ENCODE measurements around the gene MRPL42.
A peak's percentile ranks its signal among the peaks of the same experiment; 100 is the strongest.

The MRPL42 gene

DNA sequence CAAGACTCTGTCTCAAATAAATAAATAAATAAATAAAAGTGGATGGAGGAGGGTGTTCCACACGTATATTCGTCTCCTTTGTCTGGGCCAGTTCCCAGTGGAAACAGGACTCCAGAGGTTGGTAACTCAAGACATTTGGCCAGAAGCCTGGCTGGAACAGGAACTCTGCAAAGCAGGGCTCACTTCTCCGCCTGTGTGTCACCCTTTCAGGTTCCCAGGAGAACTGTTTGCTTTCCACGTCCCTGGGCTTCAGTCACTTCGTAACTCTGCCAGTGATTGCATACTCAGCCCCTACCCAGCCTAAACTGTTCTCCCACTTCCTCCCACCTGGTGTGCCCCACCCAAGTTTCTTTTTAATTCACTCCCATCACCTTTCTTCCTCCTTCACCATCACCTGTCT, 18.5 kb upstream of the MRPL42 start:
- H3K4me3 ChIP-seq (ENCODE audit: extremely low read depth, insufficient read depth, low read length, poor library complexity, severe bottlenecking) = no peak overlapping the region
- no peaks in the 10 kb centered on the region for H3K9me3 ChIP-seq (ENCODE audit: control insufficient read depth, low read length)
- no peaks in the 10 kb centered on the region for H3K36me3 ChIP-seq (ENCODE audit: control insufficient read depth, insufficient read depth, low read length)
- no peaks in the 10 kb centered on the region for H3K4me1 ChIP-seq (ENCODE audit: control insufficient read depth, insufficient read depth, low read length, poor library complexity, severe bottlenecking)
- WGBS, 2 experiments (ENCODE audit: insufficient coverage in 2 of 2) = 87 to 96% methylated on average over 4 to 5 of the region's 5 CpGs
- H3K27ac ChIP-seq (ENCODE audit: low read depth, low read length, severe bottlenecking) = no peak overlapping the region

- Histone ChIP-seq H3K4me1 (ENCODE audit: control insufficient read depth, insufficient read depth, low read length, poor library complexity, severe bottlenecking) (no peaks in the 10 kb centered on the region), H3K36me3 (ENCODE audit: control insufficient read depth, insufficient read depth, low read length) (no peaks in the 10 kb centered on the region), H3K9me3 (ENCODE audit: control insufficient read depth, low read length) (no peaks in the 10 kb centered on the region), H3K4me3 (ENCODE audit: extremely low read depth, insufficient read depth, low read length, poor library complexity, severe bottlenecking) (no peak overlapping the region), H3K27ac (ENCODE audit: low read depth, low read length, severe bottlenecking) (no peak overlapping the region)
- WGBS, 2 experiments (ENCODE audit: insufficient coverage in 2 of 2) = 80% methylated on average over 1 of the region's 1 CpG; no CpG with 5 or more reads in 1 of the 2 experiments
These were observed 18.0 kb upstream of the MRPL42 start for GRCh38 chr12:93449277-93449676.

- Histone ChIP-seq H3K27ac (ENCODE audit: low read depth, low read length, severe bottlenecking) (no peak overlapping the region), H3K36me3 (ENCODE audit: control insufficient read depth, insufficient read depth, low read length) (no peaks in the 10 kb centered on the region), H3K4me3 (ENCODE audit: extremely low read depth, insufficient read depth, low read length, poor library complexity, severe bottlenecking) (no peak overlapping the region), H3K4me1 (ENCODE audit: control insufficient read depth, insufficient read depth, low read length, poor library complexity, severe bottlenecking) (no peaks in the 10 kb centered on the region), H3K9me3 (ENCODE audit: control insufficient read depth, low read length) (no peaks in the 10 kb centered on the region)
- 95 to 100% methylated on average over 2 to 3 of the region's 3 CpGs for WGBS, 2 experiments (ENCODE audit: insufficient coverage in 2 of 2)
These were observed 15.7 kb upstream of the MRPL42 start for GRCh38 chr12:93451423-93452158.

DNA sequence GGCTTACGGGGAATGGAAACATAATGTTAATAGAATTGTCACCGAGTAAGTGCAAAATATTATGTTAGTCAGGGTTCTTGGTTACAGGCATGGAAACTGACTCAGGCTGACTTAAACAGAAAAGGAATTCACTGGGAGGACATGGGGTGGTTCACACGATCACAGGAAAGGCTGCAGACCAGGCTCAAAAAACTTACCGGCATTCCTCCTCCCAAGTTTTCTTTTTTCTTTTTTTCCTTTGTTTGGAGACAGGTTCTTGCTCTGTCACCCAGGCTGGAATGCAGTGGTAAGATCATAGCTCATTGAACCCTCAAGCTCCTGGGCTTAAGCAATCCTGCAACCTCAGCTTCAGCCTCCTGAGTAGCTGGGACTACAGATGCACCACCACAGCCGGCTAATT, 13.7 kb upstream of the MRPL42 start:
- Histone ChIP-seq H3K4me1 (ENCODE audit: control insufficient read depth, insufficient read depth, low read length, poor library complexity, severe bottlenecking) (no peaks in the 10 kb centered on the region), H3K36me3 (ENCODE audit: control insufficient read depth, insufficient read depth, low read length) (no peaks in the 10 kb centered on the region), H3K9me3 (ENCODE audit: control insufficient read depth, low read length) (no peaks in the 10 kb centered on the region), H3K27ac (ENCODE audit: low read depth, low read length, severe bottlenecking) (no peak overlapping the region), H3K4me3 (ENCODE audit: extremely low read depth, insufficient read depth, low read length, poor library complexity, severe bottlenecking) (no peak overlapping the region)
- 86 to 96% methylated on average over 3 to 5 of the region's 5 CpGs for WGBS, 2 experiments (ENCODE audit: insufficient coverage in 2 of 2)

- WGBS, 2 experiments (ENCODE audit: insufficient coverage in 2 of 2) = 88% methylated on average over 1 of the region's 2 CpGs; no CpG with 5 or more reads in 1 of the 2 experiments
- Histone ChIP-seq H3K4me1 (ENCODE audit: control insufficient read depth, insufficient read depth, low read length, poor library complexity, severe bottlenecking) (no peaks in the 10 kb centered on the region), H3K27ac (ENCODE audit: low read depth, low read length, severe bottlenecking) (no peak overlapping the region), H3K9me3 (ENCODE audit: control insufficient read depth, low read length) (no peaks in the 10 kb centered on the region), H3K4me3 (ENCODE audit: extremely low read depth, insufficient read depth, low read length, poor library complexity, severe bottlenecking) (no peak overlapping the region), H3K36me3 (ENCODE audit: control insufficient read depth, insufficient read depth, low read length) (no peaks in the 10 kb centered on the region)
These were observed 11.2 kb upstream of the MRPL42 start for GRCh38 chr12:93456077-93456476.

- WGBS, 2 experiments (ENCODE audit: insufficient coverage in 2 of 2) = 92% methylated on average over 2 of the region's 5 CpGs; no CpG with 5 or more reads in 1 of the 2 experiments
- Histone ChIP-seq H3K36me3 (ENCODE audit: control insufficient read depth, insufficient read depth, low read length) (no peaks in the 10 kb centered on the region), H3K27ac (ENCODE audit: low read depth, low read length, severe bottlenecking) (no peak overlapping the region), H3K4me1 (ENCODE audit: control insufficient read depth, insufficient read depth, low read length, poor library complexity, severe bottlenecking) (no peaks in the 10 kb centered on the region), H3K9me3 (ENCODE audit: control insufficient read depth, low read length) (no peaks in the 10 kb centered on the region), H3K4me3 (ENCODE audit: extremely low read depth, insufficient read depth, low read length, poor library complexity, severe bottlenecking) (no peak overlapping the region)
These were observed 8.2 kb upstream of the MRPL42 start for GRCh38 chr12:93459097-93459496.

DNA sequence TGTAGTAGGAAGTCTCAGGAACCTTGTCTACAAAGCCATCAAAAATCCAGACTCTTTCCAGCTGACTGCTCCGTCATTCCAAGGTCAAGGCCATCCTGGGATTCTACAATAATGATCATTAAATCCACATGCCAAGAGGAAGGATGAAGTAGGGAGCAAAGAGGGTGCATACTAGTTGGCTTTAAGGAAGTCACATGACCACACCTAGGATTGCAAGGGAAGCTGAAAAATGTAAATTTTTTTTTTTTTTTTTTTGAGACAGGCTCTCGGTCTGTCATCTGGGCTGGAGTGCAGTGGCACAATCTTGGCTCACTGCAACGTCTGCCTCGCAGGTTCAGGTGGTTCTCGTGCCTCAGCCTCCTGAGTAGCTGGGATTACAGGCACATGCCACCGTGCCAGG, 7.3 kb upstream of the MRPL42 start:
- H3K9me3 ChIP-seq (ENCODE audit: control insufficient read depth, low read length) = no peaks in the 10 kb centered on the region
- H3K27ac ChIP-seq (ENCODE audit: low read depth, low read length, severe bottlenecking) = no peak overlapping the region
- no peaks in the 10 kb centered on the region for H3K36me3 ChIP-seq (ENCODE audit: control insufficient read depth, insufficient read depth, low read length)
- no peaks in the 10 kb centered on the region for H3K4me1 ChIP-seq (ENCODE audit: control insufficient read depth, insufficient read depth, low read length, poor library complexity, severe bottlenecking)
- 64 to 75% methylated on average over 4 of the region's 6 CpGs for WGBS, 2 experiments (ENCODE audit: insufficient coverage in 2 of 2)
- H3K4me3 ChIP-seq (ENCODE audit: extremely low read depth, insufficient read depth, low read length, poor library complexity, severe bottlenecking) = no peak overlapping the region

- Histone ChIP-seq H3K4me1 (ENCODE audit: control insufficient read depth, insufficient read depth, low read length, poor library complexity, severe bottlenecking) (no peaks in the 10 kb centered on the region), H3K9me3 (ENCODE audit: control insufficient read depth, low read length) (no peaks in the 10 kb centered on the region), H3K4me3 (ENCODE audit: extremely low read depth, insufficient read depth, low read length, poor library complexity, severe bottlenecking) (no peak overlapping the region), H3K36me3 (ENCODE audit: control insufficient read depth, insufficient read depth, low read length) (no peaks in the 10 kb centered on the region), H3K27ac (ENCODE audit: low read depth, low read length, severe bottlenecking) (no peak overlapping the region)
- WGBS, 2 experiments (ENCODE audit: insufficient coverage in 2 of 2) = 90 to 94% methylated on average over 7 of the region's 7 CpGs
These were observed 6.4 kb upstream of the MRPL42 start for GRCh38 chr12:93460902-93461301.

DNA sequence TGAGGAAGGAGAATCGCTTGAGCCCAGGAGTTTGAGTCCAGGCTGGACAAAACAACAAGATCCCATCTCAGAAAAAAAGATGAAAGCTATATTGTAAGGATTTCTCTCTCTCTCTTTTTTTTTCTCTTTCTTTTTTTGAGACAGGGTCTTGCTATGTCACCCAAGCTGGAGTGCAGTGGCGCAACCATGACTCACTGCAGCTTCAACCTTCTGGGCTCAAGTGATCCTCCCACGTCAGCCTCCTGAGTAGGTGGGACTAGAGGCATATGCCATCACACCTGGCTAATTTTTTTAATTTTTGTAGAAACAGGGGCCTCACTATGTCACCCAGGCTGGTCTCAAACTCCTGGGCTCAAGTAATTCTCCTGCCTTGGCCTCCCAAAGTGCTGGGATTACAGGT, 5.8 kb upstream of the MRPL42 start:
- no peaks in the 10 kb centered on the region for H3K4me1 ChIP-seq (ENCODE audit: control insufficient read depth, insufficient read depth, low read length, poor library complexity, severe bottlenecking)
- no peak overlapping the region for H3K27ac ChIP-seq (ENCODE audit: low read depth, low read length, severe bottlenecking)
- no peak overlapping the region for H3K4me3 ChIP-seq (ENCODE audit: extremely low read depth, insufficient read depth, low read length, poor library complexity, severe bottlenecking)
- no peaks in the 10 kb centered on the region for H3K36me3 ChIP-seq (ENCODE audit: control insufficient read depth, insufficient read depth, low read length)
- H3K9me3 ChIP-seq (ENCODE audit: control insufficient read depth, low read length) = no peaks in the 10 kb centered on the region
- 90% methylated on average over 2 of the region's 3 CpGs; no CpG with 5 or more reads in 1 of the 2 experiments for WGBS, 2 experiments (ENCODE audit: insufficient coverage in 2 of 2)

DNA sequence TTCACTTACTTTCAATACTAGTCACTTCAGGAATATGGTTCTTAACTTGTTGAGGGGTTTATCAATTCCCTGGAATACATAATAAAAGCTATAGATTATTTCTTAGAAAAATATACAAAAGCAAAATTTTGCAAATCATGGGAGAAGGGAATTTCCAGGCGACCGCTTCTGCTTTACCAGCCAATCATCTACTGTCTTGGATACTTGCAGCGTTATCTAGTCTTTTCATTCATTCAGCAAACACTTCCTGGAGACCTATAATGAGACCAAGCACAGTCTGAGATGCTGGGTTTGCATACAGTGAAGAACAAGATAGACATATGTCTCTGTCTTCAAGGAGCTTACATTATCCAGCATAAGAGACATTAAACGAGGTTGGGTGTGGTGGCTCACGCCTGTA, 1.5 kb upstream of the MRPL42 start:
- no peaks in the 10 kb centered on the region for H3K9me3 ChIP-seq (ENCODE audit: control insufficient read depth, low read length)
- WGBS, 2 experiments (ENCODE audit: insufficient coverage in 2 of 2) = 91 to 96% methylated on average over 3 to 5 of the region's 5 CpGs
- no peak overlapping the region for H3K27ac ChIP-seq (ENCODE audit: low read depth, low read length, severe bottlenecking)
- H3K4me1 ChIP-seq (ENCODE audit: control insufficient read depth, insufficient read depth, low read length, poor library complexity, severe bottlenecking) = peaks cover 6% of the 10 kb centered on the region
- no peak overlapping the region for H3K4me3 ChIP-seq (ENCODE audit: extremely low read depth, insufficient read depth, low read length, poor library complexity, severe bottlenecking)
- peaks cover 15% of the 10 kb centered on the region for H3K36me3 ChIP-seq (ENCODE audit: control insufficient read depth, insufficient read depth, low read length)

DNA sequence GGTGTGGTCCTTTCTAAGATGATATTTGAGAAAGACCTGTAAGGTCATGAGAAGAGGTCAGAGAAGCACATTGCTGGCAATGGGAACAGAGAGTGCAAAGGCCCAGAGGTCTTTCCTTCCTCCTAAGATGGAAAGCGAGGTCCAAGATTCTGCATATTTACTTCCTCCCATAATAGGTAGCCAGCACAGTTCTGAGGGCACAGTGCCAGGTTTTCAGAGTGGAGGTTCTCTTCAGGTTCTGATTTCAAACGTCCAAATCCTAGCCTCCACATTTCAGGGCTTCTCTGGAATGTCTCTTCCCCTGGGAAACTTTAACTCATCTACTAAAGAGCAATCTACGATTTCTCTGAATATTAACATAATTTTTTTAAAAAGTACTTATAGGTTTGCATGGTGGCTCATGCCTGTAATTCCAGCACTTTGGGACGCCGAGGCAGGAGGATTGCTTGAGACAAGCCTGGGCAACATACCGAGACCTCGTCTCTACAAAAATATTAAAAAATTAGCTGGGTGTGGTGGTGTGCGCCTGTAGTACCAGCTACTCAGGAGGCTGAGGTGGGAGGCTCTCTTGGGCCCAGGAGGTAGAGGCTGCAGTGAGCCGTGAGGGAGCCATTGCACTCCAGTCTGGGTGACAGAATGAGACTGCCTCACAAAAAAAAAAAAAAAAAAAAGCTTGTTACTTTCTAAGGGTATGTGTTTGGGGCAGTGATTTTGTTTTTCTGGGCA, 526 bp upstream of the MRPL42 start:
- Histone ChIP-seq H3K4me1 (ENCODE audit: control insufficient read depth, insufficient read depth, low read length, poor library complexity, severe bottlenecking) (peaks cover 6% of the 10 kb centered on the region), H3K36me3 (ENCODE audit: control insufficient read depth, insufficient read depth, low read length) (peaks cover 24% of the 10 kb centered on the region), H3K27ac (ENCODE audit: low read depth, low read length, severe bottlenecking) (peak overlapping the region; percentile 99), H3K4me3 (ENCODE audit: extremely low read depth, insufficient read depth, low read length, poor library complexity, severe bottlenecking) (peak overlapping the region; percentile 75), H3K9me3 (ENCODE audit: control insufficient read depth, low read length) (no peaks in the 10 kb centered on the region)
- 94 to 98% methylated on average over 5 to 7 of the region's 9 CpGs for WGBS, 2 experiments (ENCODE audit: insufficient coverage in 2 of 2)
